ENCODE measurements around the gene WDR83.

- TF ChIP-seq CTCF (IDR thresholded peaks at IDR 0.05; ENCODE audit: poor library complexity) (no peak), EZH2 (IDR thresholded peaks at IDR 0.05; ENCODE audit: borderline replicate concordance) (no peak), EZH2phosphoT487 (IDR thresholded peaks at IDR 0.05; ENCODE audit: low read depth, severe bottlenecking, unreplicated experiment) (no peak)
These were observed 25.2 kb upstream of the WDR83 start for GRCh38 chr19:12641456-12641855.

Measured in hepatocyte (in vitro differentiated cells).